ENCODE measurements around the gene TSGA10IP. TPM values are rescaled to one million over a fixed set of nuclear protein-coding genes. Genes with fewer than 3 reads are reported as not detected.

TSGA10IP gene
- total RNA-seq, 1 donor from 2014 or later: not detected

- Mint-ChIP-seq H3K36me3 (ENCODE audit: low read depth) (peaks cover 9% of the 10 kb centered on the region), H3K9me3 (no peaks in the 10 kb centered on the region), H3K4me3 (no peak overlapping the region), H3K27me3 (peaks cover 6% of the 10 kb centered on the region), H3K4me1 (peaks cover 16% of the 10 kb centered on the region), H3K27ac (no peak overlapping the region)
- no peak for DNase-seq
- intact Hi-C loops (cut with micrococcal nuclease): no loop called here
These were observed 33.4 kb upstream of the TSGA10IP start for GRCh38 chr11:65911682-65912568.

GRCh38 chr11:65912845-65913244 lies 32.4 kb upstream of the TSGA10IP start:
- intact Hi-C loops (cut with micrococcal nuclease): no loop called here
- Mint-ChIP-seq H3K27me3 (peaks cover 4% of the 10 kb centered on the region), H3K4me3 (no peak overlapping the region), H3K4me1 (peaks cover 21% of the 10 kb centered on the region), H3K27ac (no peak overlapping the region), H3K36me3 (ENCODE audit: low read depth) (peaks cover 9% of the 10 kb centered on the region), H3K9me3 (no peaks in the 10 kb centered on the region)
- no peak for DNase-seq

- peaks cover 2% of the 10 kb centered on the region for H3K27me3 Mint-ChIP-seq
- H3K9me3 Mint-ChIP-seq: no peaks in the 10 kb centered on the region
- no peak overlapping the region for H3K4me3 Mint-ChIP-seq
- peak overlapping the region; percentile 17 for H3K27ac Mint-ChIP-seq
- peaks cover 18% of the 10 kb centered on the region for H3K4me1 Mint-ChIP-seq
- intact Hi-C loops (cut with micrococcal nuclease): no loop called here
- H3K36me3 Mint-ChIP-seq (ENCODE audit: low read depth): peaks cover 14% of the 10 kb centered on the region
- DNase-seq: no peak
These were observed 30.0 kb upstream of the TSGA10IP start for GRCh38 chr11:65915101-65915820.

GRCh38 chr11:65915821-65916251 lies 29.4 kb upstream of the TSGA10IP start:
- no peak overlapping the region for H3K27ac Mint-ChIP-seq
- peaks cover 19% of the 10 kb centered on the region for H3K4me1 Mint-ChIP-seq
- H3K9me3 Mint-ChIP-seq: no peaks in the 10 kb centered on the region
- H3K27me3 Mint-ChIP-seq: peaks cover 2% of the 10 kb centered on the region
- no peak for DNase-seq
- intact Hi-C loops (cut with micrococcal nuclease): no loop called here
- no peak overlapping the region for H3K4me3 Mint-ChIP-seq
- peaks cover 18% of the 10 kb centered on the region for H3K36me3 Mint-ChIP-seq (ENCODE audit: low read depth)

- peak overlapping the region; percentile 8 for H3K27ac Mint-ChIP-seq
These were observed 28.9 kb upstream of the TSGA10IP start for GRCh38 chr11:65916391-65916790.

GRCh38 chr11:65917077-65917433 lies 28.2 kb upstream of the TSGA10IP start:
- intact Hi-C loops (cut with micrococcal nuclease): no loop called here
- no peak for DNase-seq
- Mint-ChIP-seq H3K27me3 (no peaks in the 10 kb centered on the region), H3K4me3 (peak overlapping the region; percentile 96), H3K4me1 (peaks cover 19% of the 10 kb centered on the region), H3K9me3 (no peaks in the 10 kb centered on the region), H3K27ac (peak overlapping the region; percentile 37), H3K36me3 (ENCODE audit: low read depth) (peaks cover 22% of the 10 kb centered on the region)

More at GRCh38 chr11:65916391-65916790, 28.9 kb upstream of the TSGA10IP start:
- peaks cover 19% of the 10 kb centered on the region for H3K4me1 Mint-ChIP-seq
- intact Hi-C loops (cut with micrococcal nuclease): no loop called here
- H3K27me3 Mint-ChIP-seq: peaks cover 2% of the 10 kb centered on the region
- no peaks in the 10 kb centered on the region for H3K9me3 Mint-ChIP-seq
- H3K4me3 Mint-ChIP-seq: peak overlapping the region; percentile 96
- DNase-seq: no peak
- peaks cover 19% of the 10 kb centered on the region for H3K36me3 Mint-ChIP-seq (ENCODE audit: low read depth)

GRCh38 chr11:65917434-65918210 lies 27.7 kb upstream of the TSGA10IP start:
- H3K9me3 Mint-ChIP-seq: no peaks in the 10 kb centered on the region
- no peaks in the 10 kb centered on the region for H3K27me3 Mint-ChIP-seq
- peaks cover 27% of the 10 kb centered on the region for H3K36me3 Mint-ChIP-seq (ENCODE audit: low read depth)
- no peak overlapping the region for H3K27ac Mint-ChIP-seq
- peaks cover 22% of the 10 kb centered on the region for H3K4me1 Mint-ChIP-seq
- no peak for DNase-seq
- intact Hi-C loops (cut with micrococcal nuclease): no loop called here
- peak overlapping the region; percentile 96 for H3K4me3 Mint-ChIP-seq

- no peaks in the 10 kb centered on the region for H3K27me3 Mint-ChIP-seq
- H3K4me1 Mint-ChIP-seq: peaks cover 23% of the 10 kb centered on the region
These were observed 26.8 kb upstream of the TSGA10IP start, which contains the start of gene C11orf68 for GRCh38 chr11:65918211-65919140. C11orf68 (minus strand) TSS chr11:65919062; CDS start chr11:65919031, 31 bp downstream.

GRCh38 chr11:65919141-65919572 lies 26.1 kb upstream of the TSGA10IP start, which contains the start of gene DRAP1:
DRAP1 (plus strand) TSS chr11:65919426; CDS start chr11:65919502, 76 bp downstream.
- Mint-ChIP-seq H3K4me3 (peak within 1 kb of the TSS; percentile 96), H3K9me3 (no peaks in the 10 kb centered on the region), H3K4me1 (peaks cover 23% of the 10 kb centered on the region), H3K27me3 (no peaks in the 10 kb centered on the region), H3K27ac (peak within 1 kb of the TSS; percentile 90), H3K36me3 (ENCODE audit: low read depth) (peaks cover 36% of the 10 kb centered on the region)
- intact Hi-C loops (cut with micrococcal nuclease): loop anchor here (1.0 kb wide), 7 partner anchors 9 to 256 kb away; partner anchors contain the start of genes CCDC85B, FOSL1, MUS81 and SART1
- DNase-seq: peak; percentile 99

More at GRCh38 chr11:65918211-65919140, 26.8 kb upstream of the TSGA10IP start, which contains the start of gene C11orf68:
- Mint-ChIP-seq H3K9me3 (no peaks in the 10 kb centered on the region), H3K4me3 (peak within 1 kb of the TSS; percentile 96), H3K27ac (peak within 1 kb of the TSS; percentile 90), H3K36me3 (ENCODE audit: low read depth) (peaks cover 36% of the 10 kb centered on the region)
- DNase-seq: no peak
- intact Hi-C loops (cut with micrococcal nuclease): loop anchor here (1.0 kb wide), 7 partner anchors 10 to 255 kb away; partner anchors contain the start of genes CCDC85B, FOSL1, MUS81 and SART1

GRCh38 chr11:65919573-65920371 lies 25.5 kb upstream of the TSGA10IP start:
- H3K27me3 Mint-ChIP-seq: no peaks in the 10 kb centered on the region
- peaks cover 36% of the 10 kb centered on the region for H3K36me3 Mint-ChIP-seq (ENCODE audit: low read depth)
- no peaks in the 10 kb centered on the region for H3K9me3 Mint-ChIP-seq
- intact Hi-C loops (cut with micrococcal nuclease): loop anchor here (1.0 kb wide), 7 partner anchors 9 to 256 kb away; partner anchors contain the start of genes CCDC85B, FOSL1, MUS81 and SART1
- DNase-seq: peak; percentile 89
- peak overlapping the region; percentile 90 for H3K27ac Mint-ChIP-seq
- peaks cover 25% of the 10 kb centered on the region for H3K4me1 Mint-ChIP-seq
- peak overlapping the region; percentile 96 for H3K4me3 Mint-ChIP-seq

GRCh38 chr11:65920372-65920802 lies 24.9 kb upstream of the TSGA10IP start:
- Mint-ChIP-seq H3K27me3 (no peaks in the 10 kb centered on the region), H3K4me3 (peak overlapping the region; percentile 96), H3K27ac (peak overlapping the region; percentile 90), H3K9me3 (no peaks in the 10 kb centered on the region), H3K4me1 (peaks cover 21% of the 10 kb centered on the region), H3K36me3 (ENCODE audit: low read depth) (peaks cover 31% of the 10 kb centered on the region)
- no peak for DNase-seq
- intact Hi-C loops (cut with micrococcal nuclease): no loop called here

All from activated CD4-positive, alpha-beta T cell treated with anti-CD3 and anti-CD28 coated beads, Interleukin-2, amount 10 ng/mL, durations not matched to agents 24 days and 14 days (primary cell).